Activated CD4-positive, alpha-beta T cell treated with anti-CD3 and anti-CD28 coated beads, Interleukin-2, Interleukin-6, amounts not matched to agents 100 ng/mL and 50 ng/mL, durations not matched to agents 16 hours and 8 hours (primary cell): ENCODE results near the gene PNLIPRP2.

ENCODE experiments used
- DNase-seq: peaks from one replicate; pipeline ENCODE4 v3.0.0-alpha.2; 2020

PNLIPRP2 gene

DNA sequence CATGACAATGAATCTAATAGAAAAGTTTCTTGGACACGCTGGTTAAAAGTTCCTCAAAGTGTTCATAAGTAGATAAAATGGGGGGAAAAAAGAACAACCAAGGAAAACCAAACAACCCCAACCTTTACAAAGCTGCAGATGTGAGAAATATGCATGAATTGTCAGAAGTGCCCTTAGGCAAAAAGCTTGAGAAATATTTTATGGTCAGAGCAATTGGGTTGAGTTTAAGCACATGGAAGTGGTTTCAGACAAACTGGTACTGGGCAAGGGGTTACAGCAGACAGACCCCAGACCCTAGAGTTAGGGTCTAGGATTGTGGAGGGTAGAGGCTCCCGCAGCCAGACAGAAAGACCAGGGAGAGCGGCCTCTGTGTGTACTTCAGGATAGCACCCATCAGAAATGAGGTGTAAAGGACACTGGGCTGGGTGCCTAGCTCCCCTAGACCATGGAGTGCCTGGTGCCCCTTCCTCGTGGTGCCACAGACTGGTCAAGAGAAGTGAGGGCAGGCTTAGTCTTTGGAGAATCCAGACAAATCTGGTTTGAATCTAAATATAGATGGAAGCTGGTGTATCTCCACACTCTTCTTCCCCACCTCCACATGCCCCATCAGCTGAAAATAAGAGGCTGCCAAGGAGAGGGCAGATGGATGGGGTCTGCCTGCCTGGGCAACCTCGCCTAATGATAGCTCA is 37.3 kb downstream of the PNLIPRP2 start:
- DNase-seq: no peak

DNA sequence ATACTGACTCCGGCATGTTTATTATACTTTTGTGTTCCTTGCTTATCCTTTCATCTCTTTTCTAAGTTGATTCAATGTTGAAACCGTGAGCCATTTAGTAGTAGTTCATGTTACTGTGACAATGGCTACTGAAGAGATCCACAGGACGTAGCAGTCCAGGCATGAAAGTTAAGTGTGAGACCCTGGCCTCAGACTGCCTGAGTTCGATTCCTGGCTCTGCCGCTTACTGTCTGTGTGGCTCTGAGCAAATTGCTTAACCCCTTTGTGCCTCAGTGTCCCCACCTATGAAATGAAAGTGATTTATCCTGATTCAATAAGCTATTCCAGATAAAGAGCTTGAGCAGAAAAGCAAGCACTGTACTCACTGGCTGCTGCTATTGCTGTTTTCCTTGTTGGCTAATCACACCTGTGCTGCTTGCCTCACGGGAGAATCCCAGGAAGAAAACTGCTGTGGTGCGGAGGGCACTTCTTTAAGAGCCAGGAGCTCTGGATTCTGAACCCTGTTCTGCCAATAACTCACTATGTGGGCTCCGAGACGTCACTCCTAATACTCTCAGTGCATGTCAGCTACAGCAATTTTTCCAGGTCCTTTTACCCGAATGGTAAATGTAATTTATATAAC is 38.4 kb downstream of the PNLIPRP2 start:
- DNase-seq: no peak

DNA sequence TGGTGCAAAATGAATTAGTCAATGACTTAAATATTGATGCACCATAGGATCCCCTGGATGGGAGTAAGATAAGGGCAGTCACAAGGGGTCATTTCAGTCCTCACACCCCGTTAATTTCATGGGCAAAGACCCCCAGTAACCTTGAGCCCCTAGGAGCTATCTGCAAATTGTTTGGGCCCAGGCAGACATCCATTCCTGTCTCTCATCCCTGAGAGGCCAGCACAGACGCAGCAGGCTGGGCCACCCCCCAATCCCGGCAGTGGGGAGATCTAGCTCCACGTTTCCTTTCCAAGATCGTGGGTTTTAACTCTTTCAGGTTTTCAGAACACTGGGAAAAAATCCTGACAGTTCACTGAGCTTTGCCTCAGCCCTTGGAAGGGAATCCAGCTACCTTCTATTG is 40.1 kb downstream of the PNLIPRP2 start:
- no peak for DNase-seq

DNA sequence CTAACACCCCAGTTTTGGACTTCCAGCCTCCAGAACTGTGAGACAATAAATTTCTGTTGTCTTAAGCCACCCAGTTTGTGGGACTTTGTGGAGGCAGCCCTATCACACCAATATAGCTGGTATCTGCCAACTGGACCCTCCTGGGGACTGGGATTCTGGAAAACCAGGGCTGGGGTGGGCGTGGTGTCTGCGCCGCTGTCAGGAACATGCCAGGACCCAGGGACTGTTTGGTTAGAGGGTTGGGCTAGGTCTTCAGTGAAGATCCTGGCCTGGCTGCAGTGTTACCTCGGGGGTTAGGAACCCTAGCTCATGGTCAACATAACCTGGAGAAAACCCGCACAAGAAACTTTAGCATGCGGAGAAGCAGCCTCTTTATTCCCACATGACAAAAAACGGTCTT is 42.6 kb downstream of the PNLIPRP2 start:
- DNase-seq: no peak

DNA sequence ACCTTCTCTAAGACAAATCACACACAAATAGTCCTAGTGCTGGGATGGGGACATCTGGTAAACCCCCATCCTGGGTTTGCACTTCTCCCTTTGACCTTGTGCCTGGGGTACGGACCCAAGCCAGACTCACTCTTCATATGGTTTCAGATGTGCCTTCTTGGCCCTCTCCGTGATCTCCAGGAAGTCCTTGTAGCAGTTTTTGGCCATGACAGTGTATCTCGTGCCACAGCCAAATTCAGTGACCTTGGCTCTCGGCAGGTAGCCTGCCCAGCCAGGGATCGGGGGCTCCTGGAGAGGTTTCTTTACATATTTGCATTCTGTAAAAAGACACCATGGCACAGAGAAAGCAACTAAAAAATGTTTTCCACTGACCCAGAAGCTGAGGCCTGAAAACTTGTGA is 43.9 kb downstream of the PNLIPRP2 start:
- no peak for DNase-seq

DNA sequence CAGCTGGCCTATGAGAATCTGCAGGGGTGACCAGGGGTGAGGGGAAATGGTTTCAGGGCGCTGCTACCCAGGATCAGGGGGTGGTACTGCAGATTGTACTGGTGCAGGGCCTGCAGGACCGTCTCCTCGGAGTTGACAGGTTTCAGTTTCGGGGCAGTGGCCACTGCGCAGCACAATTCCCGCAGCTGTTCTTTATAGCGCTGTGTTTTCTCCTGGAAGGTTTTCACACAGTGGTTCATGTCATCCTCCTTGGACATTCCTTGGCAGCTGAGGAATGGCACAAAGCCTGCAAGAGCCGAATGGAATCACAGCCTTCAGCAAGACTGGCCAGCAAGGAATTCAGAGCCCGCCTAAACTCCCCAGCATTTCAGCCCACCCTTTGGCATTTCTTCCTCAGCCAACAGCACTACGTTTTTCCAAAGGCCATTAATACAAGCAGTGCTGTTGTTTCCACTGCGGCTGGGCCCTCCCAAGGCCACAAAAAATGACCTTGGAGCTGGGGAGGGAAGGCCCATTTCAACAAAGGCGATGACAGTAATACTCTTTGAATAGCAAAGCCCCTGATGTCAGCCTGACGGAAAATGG is 44.9 kb downstream of the PNLIPRP2 start:
- no peak for DNase-seq

DNA sequence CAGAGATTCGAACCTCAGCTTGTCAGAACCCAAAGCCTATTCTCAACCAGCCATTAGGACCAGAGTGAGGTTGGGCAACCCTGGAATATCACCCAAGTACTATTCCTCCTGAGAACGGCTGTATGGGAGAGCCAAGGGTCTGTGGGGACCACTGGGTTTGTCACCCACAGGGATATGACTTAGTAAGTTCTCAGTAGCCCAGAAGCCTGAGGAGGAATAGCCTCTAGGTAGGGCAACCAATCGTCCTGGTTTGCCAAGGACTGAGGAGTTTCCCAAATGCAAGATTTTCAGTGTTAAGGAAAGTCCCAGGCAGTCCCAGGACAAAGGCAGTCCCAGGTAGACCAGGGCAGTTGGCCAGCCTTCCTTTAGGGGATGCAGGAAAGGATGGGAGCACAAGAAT is 46.7 kb downstream of the PNLIPRP2 start:
- DNase-seq: no peak

DNA sequence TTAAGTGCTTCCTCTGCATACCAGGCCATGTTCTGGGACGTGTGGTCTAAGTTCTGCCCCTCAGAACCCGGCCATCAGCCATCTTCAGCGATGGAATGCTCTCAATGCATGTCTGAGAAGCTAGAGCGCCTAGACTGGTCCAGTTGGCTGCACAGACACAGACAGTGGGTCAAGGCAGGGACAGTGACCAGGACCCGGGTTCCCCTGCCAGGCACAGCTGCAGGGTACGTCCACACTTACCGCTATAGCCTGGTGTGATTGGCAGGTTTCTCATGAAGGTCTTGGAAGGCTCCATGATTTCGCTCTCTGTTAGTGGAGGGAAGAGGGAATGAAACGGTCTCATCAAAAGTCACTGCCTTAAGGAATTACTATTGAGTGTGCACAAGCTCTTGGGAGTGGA is 47.3 kb downstream of the PNLIPRP2 start:
- no peak for DNase-seq

DNA sequence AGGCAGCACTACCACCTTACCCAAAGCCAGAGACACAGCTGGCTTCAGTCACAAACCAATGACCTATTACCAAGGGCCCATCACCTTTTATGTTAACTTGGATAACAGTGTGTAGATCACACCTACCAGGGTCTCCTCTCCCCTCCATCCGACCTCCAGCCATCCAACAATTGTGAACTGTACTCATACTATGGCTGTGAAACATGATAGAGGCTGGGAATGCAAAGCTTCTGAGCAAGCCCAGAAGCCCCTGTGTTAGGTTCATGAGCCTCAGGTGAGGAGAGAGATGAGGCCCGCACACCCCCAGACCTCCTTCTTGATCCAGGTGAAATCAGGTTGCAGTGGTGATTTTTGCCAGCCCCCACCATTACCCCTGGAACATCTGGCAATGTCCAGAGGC is 47.7 kb downstream of the PNLIPRP2 start:
- DNase-seq: no peak

DNA sequence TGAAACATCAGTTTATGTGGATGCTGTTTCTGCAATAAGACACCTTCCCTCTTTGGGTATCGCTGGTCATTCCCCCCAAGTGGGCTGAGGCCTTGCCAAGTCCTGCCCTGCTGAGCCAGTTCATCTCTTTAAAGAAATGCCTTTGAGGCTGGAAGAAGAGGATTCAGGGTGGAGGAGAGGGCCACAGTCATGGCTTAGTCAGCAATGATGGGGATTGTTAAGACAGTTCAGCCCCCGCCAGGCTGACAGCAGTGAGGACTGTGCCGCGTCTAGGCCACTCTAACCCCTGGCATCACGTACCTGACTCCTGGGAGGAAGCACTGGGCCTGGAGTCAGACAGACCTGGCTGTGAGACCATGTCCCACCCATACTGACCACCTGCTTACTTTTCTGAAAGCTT is 48.3 kb downstream of the PNLIPRP2 start:
- no peak for DNase-seq

DNA sequence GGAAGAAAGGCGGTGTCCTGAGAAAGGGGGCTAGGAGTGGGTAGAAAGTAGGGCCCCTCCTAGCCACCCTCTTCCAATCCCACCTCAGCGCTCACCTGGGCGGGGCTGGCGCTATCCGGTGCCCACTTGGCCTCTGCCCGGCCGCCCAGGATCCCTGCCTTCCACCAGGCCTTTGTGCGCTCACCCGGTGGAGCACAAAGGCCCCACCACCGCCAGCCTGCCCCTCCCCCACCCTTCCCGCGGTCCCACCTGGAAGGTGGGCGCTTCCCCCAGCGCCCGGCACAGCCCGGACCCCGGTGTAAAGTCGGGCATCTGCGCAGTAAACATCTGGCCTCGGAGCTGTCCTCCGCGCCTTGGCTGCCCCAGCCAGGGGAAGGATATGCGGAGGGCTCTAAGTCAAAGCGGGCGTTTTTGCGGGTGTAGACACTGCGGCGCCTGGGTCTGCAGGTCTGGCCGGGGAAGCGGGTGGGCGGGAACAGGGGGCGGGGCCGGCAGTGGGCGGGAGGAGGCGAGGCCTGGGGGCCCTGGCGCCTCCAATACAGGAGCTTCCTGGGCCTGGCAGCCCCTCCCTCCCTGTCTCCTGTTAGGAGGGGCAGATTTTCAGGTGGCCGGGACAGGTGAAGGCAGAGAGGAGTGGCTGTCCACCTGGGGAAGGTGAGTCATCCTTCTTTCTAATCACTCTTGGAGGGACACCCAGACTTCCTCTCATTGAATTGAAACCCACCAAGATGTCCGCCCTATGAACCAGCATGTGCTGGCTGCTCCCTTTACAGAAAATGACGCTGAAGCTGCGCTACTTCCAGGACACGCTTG is 49.3 kb downstream of the PNLIPRP2 start:
- no peak for DNase-seq

DNA sequence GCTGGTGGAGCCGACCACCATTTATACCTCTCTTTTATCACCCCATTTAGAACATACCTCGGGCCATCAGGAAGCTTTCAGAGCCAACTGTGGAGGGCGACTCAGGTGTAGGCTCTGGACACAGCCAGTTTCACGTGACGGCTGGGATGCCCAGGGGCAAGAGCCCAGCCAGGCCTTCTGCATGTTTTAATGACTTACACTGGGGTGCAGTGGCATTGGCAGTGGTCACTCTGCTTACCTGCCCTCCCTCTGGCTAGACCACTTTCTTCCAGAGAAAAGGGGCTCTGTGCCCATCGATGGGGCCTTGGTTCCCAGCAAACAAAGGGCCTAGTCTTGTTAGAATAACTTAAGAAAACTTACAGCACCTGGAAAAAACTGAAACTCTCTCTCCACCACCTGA is 50.0 kb downstream of the PNLIPRP2 start:
- no peak for DNase-seq

DNA sequence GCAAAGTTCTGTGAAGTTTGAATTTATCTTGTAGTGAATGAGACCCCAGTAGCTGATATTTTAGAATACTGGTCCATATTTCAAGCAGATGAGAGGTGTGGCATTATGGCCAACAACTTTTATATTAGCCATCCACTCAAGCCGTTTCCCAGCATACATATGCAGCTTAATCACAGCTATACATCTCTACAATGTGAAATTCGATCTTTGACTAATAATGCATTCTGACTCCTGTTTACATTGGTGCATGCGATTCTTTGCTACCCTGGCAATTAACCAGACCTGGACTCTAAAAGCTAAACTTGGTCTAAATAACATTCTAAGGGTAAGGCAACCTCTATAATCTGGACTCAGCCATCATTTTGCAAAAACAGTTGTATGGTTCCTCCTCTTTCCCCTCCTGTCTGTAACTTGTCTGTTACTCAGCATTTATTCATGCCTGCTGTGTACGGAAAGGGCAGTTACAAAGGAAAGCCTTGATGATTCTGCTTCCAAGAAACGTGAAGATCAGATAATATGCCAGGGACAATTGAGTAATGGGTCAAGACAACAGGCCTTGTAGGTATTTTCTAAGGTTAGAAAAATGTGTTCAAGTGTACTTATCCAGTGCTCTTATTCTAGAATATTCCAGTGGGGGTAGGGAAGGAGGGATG is 50.6 kb downstream of the PNLIPRP2 start:
- no peak for DNase-seq

DNA sequence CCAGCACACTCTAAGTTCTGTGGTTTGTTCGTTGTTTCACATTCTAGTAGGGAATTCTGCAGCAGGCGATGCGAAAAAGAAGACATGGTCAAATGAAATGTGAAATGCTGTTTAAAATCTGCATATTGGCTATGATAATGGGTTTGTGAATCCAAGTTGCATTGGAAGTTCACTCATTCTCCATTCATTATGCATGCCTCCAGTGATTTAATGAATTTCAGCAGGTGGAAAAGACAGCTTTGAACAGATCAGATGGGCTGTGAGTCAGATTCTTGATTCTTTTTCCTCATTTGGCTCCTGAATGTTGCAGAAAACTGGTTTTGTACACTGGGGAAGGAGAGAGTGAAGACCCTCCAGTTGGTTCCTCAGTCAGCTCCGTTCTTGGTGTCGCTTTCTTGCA is 52.1 kb downstream of the PNLIPRP2 start:
- no peak for DNase-seq

DNA sequence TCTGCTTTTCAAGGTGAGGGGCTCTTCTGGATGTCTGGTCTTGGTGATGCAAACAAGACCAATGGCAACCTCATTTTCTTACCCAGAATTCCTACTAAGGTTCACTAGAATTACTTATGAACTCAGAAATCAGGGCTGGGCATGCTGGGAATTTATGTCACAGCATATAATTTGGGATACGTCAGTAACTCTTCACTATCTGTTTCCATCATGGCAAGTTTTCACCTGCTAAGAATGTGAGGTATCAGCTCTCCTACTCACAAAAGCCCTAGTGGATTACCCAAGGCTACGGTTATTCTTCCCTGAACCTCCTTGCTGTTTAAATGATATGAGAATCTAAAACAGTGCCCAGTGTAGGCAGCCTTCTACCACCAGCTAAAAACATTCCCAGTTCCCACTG is 53.1 kb downstream of the PNLIPRP2 start:
- DNase-seq: no peak

DNA sequence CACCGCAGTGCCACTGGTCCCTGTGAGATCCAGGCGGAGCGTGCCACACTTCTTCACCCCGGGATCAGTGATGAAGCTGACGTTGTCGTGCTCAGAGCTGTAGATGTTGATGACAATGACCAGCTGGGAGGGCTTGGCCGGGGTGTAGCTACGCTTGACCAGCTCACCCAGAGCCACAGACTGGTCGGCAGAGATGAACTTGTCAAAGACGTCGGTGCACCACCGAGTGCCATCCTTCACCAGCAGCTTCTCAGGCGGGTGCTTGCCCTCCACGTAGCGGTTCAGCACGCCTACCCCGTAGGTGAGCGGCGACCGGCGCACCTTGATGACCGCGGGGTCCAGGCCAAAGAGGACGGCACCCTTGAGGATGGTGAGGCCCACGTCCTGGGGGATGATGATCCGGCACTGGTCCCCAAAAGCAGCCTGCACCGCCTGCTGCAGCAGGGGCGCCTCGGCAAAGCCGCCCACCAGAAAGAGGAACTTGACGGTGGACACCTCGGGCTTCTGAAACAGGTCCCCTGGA is 54.2 kb downstream of the PNLIPRP2 start:
- no peak for DNase-seq

DNA sequence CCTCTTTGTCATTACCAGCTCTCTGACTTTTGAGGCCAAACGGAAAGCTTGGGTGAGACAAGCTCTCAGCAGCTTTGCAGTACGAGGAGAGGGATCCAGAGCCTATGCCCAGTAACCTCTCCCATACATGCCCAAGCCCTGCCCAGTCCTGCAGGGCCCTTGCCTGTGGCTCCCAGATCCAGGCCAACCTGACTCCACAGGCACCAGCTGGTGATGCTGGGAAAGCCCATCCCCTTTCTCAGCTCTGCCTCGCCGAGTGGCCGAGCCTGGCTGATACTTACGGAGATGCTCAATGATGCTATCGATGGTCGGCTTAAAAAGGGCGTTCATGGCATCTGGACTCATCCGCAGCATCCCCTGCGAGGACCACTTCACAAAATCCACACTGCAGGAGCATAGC is 55.4 kb downstream of the PNLIPRP2 start:
- DNase-seq: no peak

DNA sequence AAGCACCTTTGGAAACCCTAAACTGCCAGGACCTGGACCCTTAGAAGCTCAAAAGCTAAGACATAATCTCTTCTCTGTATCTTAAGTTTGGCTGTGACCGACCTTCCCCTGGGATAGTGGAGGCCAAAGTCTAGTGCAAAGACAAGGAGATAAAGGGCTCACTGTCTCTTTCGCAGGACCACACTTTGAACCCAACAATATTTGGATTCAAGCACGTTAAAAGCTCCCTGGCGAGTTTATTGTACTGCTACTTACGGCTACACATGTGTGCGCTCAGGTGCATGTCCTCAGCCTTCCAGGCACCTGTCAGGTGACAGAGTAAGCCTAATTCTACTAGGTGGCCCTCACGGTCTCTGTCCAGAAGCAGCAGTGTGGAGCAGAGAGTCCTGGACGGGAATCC is 55.9 kb downstream of the PNLIPRP2 start:
- no peak for DNase-seq

DNA sequence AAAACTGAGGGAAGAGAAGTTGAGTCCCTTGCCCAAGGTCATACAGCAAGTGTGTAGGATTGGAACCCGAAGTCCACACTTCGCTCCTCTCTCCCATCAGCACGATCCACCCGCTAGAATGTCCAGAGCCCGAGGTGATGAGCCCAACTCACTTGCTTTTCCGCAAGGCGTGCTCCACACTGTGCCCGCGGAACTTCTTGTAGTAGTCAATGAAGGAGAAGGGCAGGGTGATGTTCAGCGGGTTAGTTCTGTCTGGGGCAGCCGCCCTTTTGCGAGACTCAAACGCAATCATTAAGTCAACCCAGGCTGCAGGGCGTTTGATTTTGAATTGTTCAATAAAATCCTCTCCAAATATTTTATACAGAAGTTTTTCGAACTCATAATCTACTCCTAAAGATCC is 58.6 kb downstream of the PNLIPRP2 start:
- no peak for DNase-seq

DNA sequence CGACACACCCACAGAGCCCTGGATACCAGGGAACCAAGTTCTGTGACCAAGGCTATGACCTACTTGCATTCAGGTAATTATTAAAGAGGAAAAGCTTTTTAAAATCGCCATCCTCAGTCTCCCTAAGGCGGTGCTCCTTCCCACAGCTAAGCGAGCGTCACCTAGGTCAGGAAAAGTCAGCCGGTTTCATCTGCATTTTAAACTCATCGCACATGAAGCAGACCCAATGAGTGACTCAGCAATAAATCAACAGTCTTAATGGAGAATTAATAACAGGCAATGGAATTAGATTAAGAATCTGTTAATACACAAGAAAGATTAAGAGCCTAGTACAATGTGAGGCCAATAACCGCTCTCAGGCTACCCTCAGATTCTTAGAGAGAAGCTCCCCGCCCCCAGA is 62.4 kb downstream of the PNLIPRP2 start:
- no peak for DNase-seq

DNA sequence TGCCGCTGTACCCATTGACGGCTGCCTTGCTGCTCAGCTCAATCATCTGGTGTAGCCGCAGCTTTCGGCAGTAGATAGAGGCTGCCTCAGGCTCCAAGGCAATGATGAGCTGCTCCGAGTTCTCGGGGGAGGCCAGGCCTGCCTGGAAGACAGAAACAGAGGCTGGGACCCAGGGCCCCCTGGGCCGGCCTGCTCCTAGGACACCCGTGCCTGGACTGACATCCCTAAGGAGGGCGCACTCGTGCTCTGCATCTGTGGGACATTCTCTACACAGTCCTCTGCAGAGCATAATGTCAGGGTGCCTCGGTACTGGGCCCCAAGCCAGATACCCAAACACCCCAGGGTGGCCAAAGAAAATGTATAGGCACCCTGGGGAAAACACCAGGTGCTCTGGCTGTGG is 63.1 kb downstream of the PNLIPRP2 start:
- no peak for DNase-seq

DNA sequence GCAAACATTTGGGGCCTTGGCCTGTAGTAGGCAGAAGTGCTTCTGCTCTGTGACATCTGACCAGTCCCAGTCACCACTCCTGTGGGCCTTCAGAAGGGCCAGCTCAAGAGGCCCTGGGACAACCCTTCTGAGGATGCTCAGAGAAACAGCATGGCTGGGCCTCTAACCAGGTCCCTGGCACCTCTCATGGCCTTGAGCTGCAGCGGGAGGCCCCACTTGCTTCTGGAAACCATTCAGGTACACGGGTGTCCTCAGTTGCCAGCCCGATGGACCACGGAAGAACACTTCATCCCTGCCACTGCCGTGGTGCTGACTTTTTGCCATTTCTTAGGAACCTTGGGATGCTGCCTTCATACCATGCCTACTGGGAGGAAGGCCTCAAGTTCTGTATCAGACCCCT is 64.0 kb downstream of the PNLIPRP2 start:
- no peak for DNase-seq

DNA sequence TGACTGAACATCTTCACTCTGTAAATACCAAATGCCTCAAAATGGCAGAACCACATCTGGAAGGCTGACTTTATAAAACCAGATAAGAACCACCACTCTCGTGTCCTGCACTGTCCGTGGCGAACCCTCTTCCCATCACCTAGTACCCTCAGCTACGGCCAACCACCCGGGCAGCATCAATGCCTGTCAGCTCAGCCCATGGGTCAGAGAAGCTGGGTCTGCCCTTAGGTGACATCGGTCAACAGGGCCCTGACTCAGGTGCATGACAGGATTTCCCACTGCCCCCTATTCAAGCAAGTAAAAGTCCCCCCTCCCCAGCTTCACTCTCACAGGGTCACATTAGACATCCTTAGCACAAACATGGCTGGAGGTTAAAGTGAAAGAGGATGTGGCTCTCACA is 65.1 kb downstream of the PNLIPRP2 start:
- no peak for DNase-seq
